ENCODE data around the gene SLC16A13.

- TF ChIP-seq POLR2A (IDR thresholded peaks at IDR 0.05; ENCODE audit: low read length) (no peak), GATA1 (IDR thresholded peaks at IDR 0.05; ENCODE audit: low read depth, low read length) (no peak)
These were observed 41.7 kb upstream of the SLC16A13 start for GRCh38 chr17:6994118-6994598.
